Breast epithelium (tissue), 3 donors: ENCODE results near the gene ARHGEF4.

ENCODE experiments used
- CTCF ChIP-seq, 3 donors: fragments of 450-650 bp; IDR thresholded peaks; one replicate each; pipeline ENCODE4 v1.5.1; 2016 to 2017; ENCODE audit warnings: antibody characterized with exemption in 3 of 3, mild to moderate bottlenecking in 3 of 3, moderate library complexity in 3 of 3
- POLR2AphosphoS5 ChIP-seq, 3 donors: sonication (generic); formaldehyde crosslinking; IDR thresholded peaks; one replicate each; pipeline ENCODE4 v1.6.1; 2017; ENCODE audit warnings: antibody characterized with exemption in 3 of 3

GRCh38 chr2:131042148-131042775 lies 205.5 kb downstream of the ARHGEF4 start:
- TF ChIP-seq CTCF (IDR thresholded peaks at IDR 0.05) (no peak), POLR2AphosphoS5 (IDR thresholded peaks at IDR 0.05) (no peak)
